ENCODE results near the gene EGFL6. TPM values are rescaled to one million over a fixed set of nuclear protein-coding genes. Genes with fewer than 3 reads are reported as not detected.

Gene EGFL6
- total and polyA plus RNA-seq, 10 of the 15 experiments (the other 5 are each of a cell fraction or from before 2014, with no cell fraction given), result 0.03 TPM; not detected in 9

DNA sequence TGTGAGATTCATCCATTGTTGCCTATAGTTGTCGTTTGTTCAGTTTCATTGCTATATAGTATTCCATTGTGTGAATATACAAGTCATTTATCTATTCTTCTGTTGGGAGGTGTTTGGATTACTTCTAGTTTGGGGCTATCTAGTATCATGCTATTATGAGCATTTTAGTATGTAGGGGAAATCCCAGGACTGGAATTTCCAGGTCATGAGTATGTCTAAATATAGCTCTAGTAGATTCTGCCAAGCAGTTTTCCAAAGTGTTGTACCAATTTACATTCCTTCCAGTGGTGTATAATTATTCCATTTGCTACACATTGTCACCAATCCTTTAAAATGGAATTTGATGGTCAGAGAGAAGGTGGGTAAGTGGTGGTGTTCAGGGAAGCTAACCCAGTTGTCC is 30.1 kb downstream of the EGFL6 start:
- SMC1A ChIA-PET (ENCODE audit: uncharacterized antibody, unreplicated experiment), result interaction anchor here (1.6 to 1.9 kb wide), 2 partner anchors 47 to 108 kb away, joined by 4 read pairs; no protein-coding TSS in a partner anchor
- intact Hi-C loops (cut with micrococcal nuclease; ENCODE audit: unreplicated experiment), result no loop called here
- no peak overlapping the region for H3K9ac ChIP-seq (ENCODE audit: control insufficient read depth, insufficient read depth, low read length)
- POLR2A ChIA-PET, result no interaction called here
- 59% methylated on average over 1 of the region's 1 CpG for WGBS (ENCODE audit: insufficient coverage, insufficient replicate concordance, low lambda C conversion rate, missing lambda C conversion rate)
- DNase-seq (ENCODE audit: low read depth, low spot score), result no peak
- no peak for FAIRE-seq
- no peaks in the 10 kb centered on the region for H3K36me3 ChIP-seq (ENCODE audit: control insufficient read depth in 2 of 2, insufficient read depth in 2 of 2, low read length in 1 of 2)
- H3K27me3 ChIP-seq (replicated peaks in 1 of 2; ENCODE audit: control insufficient read depth in 2 of 2, insufficient read depth in 2 of 2, low read length in 1 of 2), result peaks cover 0 to 4% of the 10 kb centered on the region in 2 experiments; a peak in 2 of 4 replicates
- no peak overlapping the region for H2AFZ ChIP-seq (ENCODE audit: control insufficient read depth, low read depth, low read length)
- no peak overlapping the region for H3K4me2 ChIP-seq (ENCODE audit: control insufficient read depth, insufficient read depth)
- H3K4me3 ChIP-seq, result no peak overlapping the region
- H3K4me1 ChIP-seq (ENCODE audit: control insufficient read depth, insufficient read depth, low read length), result no peaks in the 10 kb centered on the region
- no peak overlapping the region for H3K27ac ChIP-seq (ENCODE audit: control insufficient read depth, insufficient read depth)
- ATAC-seq, result no peak
- H3K79me2 ChIP-seq (ENCODE audit: control insufficient read depth, insufficient read depth, low read length), result no peaks in the 10 kb centered on the region
- RAD21 ChIA-PET (ENCODE audit: unreplicated experiment), result interaction anchor here (0.9 to 1.1 kb wide), 2 partner anchors 47 to 93 kb away, joined by 3 to 4 read pairs; no protein-coding TSS in a partner anchor
- H4K20me1 ChIP-seq (ENCODE audit: control insufficient read depth, insufficient read depth), result no peaks in the 10 kb centered on the region
- in situ Hi-C loops (cut with MboI), result no loop called here
- CTCF ChIA-PET, result interaction anchor here (1.0 to 3.4 kb wide), 6 partner anchors 8 to 345 kb away, joined by 3 to 10 read pairs (median 3); no protein-coding TSS in a partner anchor
- no TSS peak for BruUV-seq (replicated peaks)
- H3K9me3 ChIP-seq (replicated peaks; ENCODE audit: control insufficient read depth, insufficient read depth, low read length), result no peaks in the 10 kb centered on the region
- TF ChIP-seq PAX5 (IDR thresholded peaks at IDR 0.05; ENCODE audit: borderline replicate concordance, low read depth, low read length) (no peak), RELB (IDR thresholded peaks at IDR 0.05; ENCODE audit: low read depth) (no peak), POU2F2 (IDR thresholded peaks at IDR 0.05; ENCODE audit: borderline replicate concordance, low read depth, low read length) (no peak), ZBTB33 (IDR thresholded peaks at IDR 0.05) (no peak), MYC (IDR thresholded peaks at IDR 0.05; ENCODE audit: insufficient read depth, insufficient read length, insufficient replicate concordance, low read length, severe bottlenecking) (no peak), ZNF24 (IDR thresholded peaks at IDR 0.05) (no peak), MAX (IDR thresholded peaks at IDR 0.05; ENCODE audit: low read depth, low read length) (no peak), NFYB (IDR thresholded peaks at IDR 0.05; ENCODE audit: insufficient read depth, low read depth, low read length) (no peak), CREM (IDR thresholded peaks at IDR 0.05; ENCODE audit: low read depth) (no peak), RAD51 (IDR thresholded peaks at IDR 0.05) (no peak), MTA3 (IDR thresholded peaks at IDR 0.05; ENCODE audit: borderline replicate concordance, low read length) (no peak), SUPT20H (IDR thresholded peaks at IDR 0.05; ENCODE audit: borderline replicate concordance, control insufficient read depth, low read depth, low read length) (no peak), TCF12 (IDR thresholded peaks at IDR 0.05; ENCODE audit: low read depth, low read length) (no peak), EGR1 (IDR thresholded peaks at IDR 0.05; ENCODE audit: borderline replicate concordance in 1 of 2, low read depth in 2 of 2, low read length in 2 of 2) (no peak)
- TF ChIP-seq, protein P1, sequence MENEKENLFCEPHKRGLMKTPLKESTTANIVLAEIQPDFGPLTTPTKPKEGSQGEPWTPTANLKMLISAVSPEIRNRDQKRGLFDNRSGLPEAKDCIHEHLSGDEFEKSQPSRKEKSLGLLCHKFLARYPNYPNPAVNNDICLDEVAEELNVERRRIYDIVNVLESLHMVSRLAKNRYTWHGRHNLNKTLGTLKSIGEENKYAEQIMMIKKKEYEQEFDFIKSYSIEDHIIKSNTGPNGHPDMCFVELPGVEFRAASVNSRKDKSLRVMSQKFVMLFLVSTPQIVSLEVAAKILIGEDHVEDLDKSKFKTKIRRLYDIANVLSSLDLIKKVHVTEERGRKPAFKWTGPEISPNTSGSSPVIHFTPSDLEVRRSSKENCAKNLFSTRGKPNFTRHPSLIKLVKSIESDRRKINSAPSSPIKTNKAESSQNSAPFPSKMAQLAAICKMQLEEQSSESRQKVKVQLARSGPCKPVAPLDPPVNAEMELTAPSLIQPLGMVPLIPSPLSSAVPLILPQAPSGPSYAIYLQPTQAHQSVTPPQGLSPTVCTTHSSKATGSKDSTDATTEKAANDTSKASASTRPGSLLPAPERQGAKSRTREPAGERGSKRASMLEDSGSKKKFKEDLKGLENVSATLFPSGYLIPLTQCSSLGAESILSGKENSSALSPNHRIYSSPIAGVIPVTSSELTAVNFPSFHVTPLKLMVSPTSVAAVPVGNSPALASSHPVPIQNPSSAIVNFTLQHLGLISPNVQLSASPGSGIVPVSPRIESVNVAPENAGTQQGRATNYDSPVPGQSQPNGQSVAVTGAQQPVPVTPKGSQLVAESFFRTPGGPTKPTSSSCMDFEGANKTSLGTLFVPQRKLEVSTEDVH (IDR thresholded peaks at IDR 0.05; ENCODE audit: low read depth, partially characterized antibody), result no peak
- TF ChIP-seq, protein P2, sequence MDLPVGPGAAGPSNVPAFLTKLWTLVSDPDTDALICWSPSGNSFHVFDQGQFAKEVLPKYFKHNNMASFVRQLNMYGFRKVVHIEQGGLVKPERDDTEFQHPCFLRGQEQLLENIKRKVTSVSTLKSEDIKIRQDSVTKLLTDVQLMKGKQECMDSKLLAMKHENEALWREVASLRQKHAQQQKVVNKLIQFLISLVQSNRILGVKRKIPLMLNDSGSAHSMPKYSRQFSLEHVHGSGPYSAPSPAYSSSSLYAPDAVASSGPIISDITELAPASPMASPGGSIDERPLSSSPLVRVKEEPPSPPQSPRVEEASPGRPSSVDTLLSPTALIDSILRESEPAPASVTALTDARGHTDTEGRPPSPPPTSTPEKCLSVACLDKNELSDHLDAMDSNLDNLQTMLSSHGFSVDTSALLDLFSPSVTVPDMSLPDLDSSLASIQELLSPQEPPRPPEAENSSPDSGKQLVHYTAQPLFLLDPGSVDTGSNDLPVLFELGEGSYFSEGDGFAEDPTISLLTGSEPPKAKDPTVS (IDR thresholded peaks at IDR 0.05; ENCODE audit: low read depth, low read length), result no peak
